GM12875 (cell line): ENCODE measurements around the gene PDE11A.

ENCODE experiments used
- H3K4me3 ChIP-seq: one replicate; pipeline ENCODE4 v1.5.1; 2011; ENCODE audit warnings: low read depth, low read length, control low read depth
- TF ChIP-seq, protein P1 (sequence below): IDR thresholded peaks from 2 replicates; pipeline ENCODE4 v1.5.1; 2011; ENCODE audit warnings: low read depth, mild to moderate bottlenecking, control low read depth, inconsistent platforms, low read length, moderate library complexity, borderline replicate concordance; ENCODE audit not compliant: insufficient read depth

Gene PDE11A

DNA sequence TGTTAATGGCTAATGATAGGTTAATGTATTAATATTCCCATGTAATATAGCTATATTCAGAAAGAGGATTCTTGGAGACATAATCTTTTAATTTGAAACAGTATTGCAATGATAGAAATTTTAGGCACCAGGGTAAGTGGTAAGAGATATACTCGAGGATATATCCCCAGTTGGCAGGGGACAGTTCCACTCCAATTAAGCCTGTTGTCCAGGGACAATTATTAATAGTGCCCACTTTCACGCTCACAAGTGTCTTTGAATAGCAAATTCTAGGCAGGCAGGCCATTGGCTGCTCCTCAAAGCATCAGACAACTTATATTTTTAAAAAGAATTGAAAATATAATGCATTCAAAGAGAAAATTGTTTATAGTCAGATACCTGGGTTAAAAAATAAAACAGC, 190.7 kb downstream of the PDE11A start:
- TF ChIP-seq, protein P1, sequence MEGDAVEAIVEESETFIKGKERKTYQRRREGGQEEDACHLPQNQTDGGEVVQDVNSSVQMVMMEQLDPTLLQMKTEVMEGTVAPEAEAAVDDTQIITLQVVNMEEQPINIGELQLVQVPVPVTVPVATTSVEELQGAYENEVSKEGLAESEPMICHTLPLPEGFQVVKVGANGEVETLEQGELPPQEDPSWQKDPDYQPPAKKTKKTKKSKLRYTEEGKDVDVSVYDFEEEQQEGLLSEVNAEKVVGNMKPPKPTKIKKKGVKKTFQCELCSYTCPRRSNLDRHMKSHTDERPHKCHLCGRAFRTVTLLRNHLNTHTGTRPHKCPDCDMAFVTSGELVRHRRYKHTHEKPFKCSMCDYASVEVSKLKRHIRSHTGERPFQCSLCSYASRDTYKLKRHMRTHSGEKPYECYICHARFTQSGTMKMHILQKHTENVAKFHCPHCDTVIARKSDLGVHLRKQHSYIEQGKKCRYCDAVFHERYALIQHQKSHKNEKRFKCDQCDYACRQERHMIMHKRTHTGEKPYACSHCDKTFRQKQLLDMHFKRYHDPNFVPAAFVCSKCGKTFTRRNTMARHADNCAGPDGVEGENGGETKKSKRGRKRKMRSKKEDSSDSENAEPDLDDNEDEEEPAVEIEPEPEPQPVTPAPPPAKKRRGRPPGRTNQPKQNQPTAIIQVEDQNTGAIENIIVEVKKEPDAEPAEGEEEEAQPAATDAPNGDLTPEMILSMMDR, result no peak
- H3K4me3 ChIP-seq, result no peak overlapping the region

DNA sequence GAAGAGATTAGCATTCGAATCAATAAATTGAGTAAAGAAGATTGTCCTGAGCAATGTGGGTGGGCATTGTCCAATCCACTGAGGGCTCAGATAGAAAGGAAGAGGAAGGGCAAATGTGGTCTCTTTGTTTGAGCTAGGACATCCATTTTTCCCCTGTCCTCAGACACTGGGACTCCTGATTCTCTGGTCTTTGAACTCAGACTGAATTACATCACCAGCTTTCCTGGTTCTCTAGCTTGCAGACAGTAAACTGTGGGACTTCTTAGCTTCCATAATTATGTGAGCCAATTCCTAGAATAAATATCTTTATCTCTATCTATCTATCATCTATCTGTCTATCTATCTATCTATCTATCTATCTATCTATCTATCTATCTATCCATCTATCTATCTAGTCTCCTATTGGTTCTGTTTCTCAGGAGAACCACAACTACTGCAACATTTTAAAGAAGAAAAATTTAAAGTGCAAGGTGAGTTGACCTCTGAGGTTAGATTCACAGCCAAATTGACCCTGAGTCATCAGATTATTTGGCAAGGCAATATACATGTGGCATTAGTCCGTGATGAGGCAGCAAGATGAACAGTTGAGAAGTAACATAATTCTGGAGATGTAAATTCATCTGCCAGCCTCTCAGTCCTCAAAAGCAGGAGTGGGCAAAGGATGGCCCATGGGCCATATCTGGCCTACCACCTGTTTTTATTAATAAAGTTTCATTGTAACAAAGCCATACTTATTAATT, 191.4 kb downstream of the PDE11A start:
- TF ChIP-seq, protein P1, result no peak
- no peak overlapping the region for H3K4me3 ChIP-seq

DNA sequence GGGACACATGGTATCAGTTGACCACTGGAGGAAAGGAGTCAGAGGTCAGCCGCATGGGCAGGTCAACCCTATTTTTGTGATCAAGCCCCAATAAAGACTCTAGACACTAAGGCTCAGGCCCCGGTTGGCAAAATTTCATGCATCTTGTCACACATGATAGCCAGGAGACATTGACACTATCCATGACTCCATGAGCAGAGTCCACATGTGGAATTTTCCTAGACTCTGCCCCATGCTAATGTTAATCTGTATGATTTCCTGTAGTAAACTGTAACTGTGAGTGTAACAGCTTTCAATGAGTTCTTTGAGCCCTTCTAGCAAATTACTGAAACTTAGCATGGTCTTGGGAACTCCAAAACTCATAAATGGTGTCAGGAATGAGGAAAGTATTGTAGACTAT, 192.3 kb downstream of the PDE11A start:
- no peak overlapping the region for H3K4me3 ChIP-seq
- TF ChIP-seq, protein P1, result no peak

DNA sequence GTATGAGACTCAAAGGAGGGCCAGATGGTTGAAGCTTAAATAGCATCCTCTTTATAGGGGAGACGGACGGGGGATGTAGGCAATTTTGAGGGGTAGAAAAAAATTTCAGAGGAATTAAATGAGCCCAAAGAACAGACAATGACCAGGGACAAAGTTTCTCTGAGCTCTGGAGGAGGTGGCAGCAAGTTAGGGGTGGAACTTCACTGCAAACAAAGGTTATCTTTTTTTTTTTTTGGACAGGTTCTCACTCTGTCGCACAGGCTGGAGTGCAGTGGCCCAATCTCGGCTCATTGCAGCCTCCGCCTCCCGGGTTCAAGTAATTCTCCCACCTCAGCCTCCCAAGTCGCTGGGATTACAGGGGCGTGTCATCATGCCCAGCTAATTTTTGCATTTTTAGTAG, 195.6 kb downstream of the PDE11A start:
- no peak overlapping the region for H3K4me3 ChIP-seq
- TF ChIP-seq, protein P1, result no peak

DNA sequence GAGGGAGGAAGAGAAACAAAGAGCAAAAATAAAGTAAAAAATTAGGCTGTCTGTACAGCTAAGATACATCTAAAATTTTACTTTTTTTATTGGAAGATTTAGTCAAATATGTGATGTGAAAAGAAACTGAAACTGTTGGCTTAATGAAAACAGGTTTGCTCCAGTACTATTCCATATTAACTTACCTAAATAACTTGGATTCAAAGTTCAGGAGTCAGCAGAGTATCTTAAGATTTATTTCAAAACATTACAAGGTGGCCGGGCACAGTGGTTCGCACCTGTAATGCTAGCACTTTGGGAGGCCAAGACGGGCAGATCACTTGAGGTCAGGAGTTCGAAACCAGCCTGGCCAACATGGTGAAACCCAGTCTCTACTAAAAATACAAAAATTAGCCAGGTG, 197.9 kb downstream of the PDE11A start:
- TF ChIP-seq, protein P1, result no peak
- no peak overlapping the region for H3K4me3 ChIP-seq

DNA sequence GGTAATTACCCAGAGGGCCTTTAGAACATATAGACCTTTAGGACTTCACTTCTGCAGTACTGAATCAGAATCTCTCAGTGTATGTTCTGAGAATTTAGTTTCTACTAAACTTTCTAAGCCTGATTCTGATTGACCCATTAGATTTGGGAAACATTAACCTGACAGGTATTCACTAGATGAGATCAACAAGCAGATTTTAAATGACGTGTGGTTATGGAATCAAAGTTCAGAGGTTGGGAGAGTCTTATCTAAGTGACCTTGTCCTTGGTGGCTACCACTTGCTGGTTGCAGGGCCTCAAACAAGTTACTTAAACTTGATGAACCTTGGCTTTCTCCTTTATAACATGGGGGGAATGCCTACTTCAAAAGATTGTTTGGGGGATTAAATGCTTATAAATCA, 198.7 kb downstream of the PDE11A start:
- TF ChIP-seq, protein P1, result no peak

DNA sequence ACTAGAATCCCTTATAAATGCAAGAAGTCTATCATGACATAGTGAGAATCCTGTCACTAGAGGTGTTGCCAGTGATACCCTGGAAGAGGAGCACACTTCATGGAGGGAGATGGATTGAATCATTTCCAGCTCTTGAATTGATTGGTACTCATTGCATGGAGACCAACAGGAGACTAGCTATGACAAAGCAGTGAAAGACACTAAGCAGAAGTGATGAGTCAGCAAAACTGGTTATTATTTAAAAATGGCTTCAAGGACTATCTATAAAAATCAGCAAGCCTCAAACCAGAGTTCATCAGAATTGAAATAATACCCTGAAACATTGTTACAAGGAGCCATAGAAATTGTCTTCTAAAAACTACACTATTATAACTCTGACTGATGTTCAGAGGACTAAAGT, 200.3 kb downstream of the PDE11A start:
- H3K4me3 ChIP-seq, result no peak overlapping the region
- TF ChIP-seq, protein P1, result no peak

More for the DNA sequence above, 198.7 kb downstream of the PDE11A start:
- no peak overlapping the region for H3K4me3 ChIP-seq
